Breast epithelium (tissue), 3 donors: ENCODE measurements around the gene GHSR.

Experiments
- CTCF ChIP-seq, 3 donors: fragments of 450-650 bp; IDR thresholded peaks; one replicate each; pipeline ENCODE4 v1.5.1; 2016 to 2017; ENCODE audit warnings: antibody characterized with exemption in 3 of 3, mild to moderate bottlenecking in 3 of 3, moderate library complexity in 3 of 3
- POLR2A ChIP-seq: fragments of 450-650 bp; IDR thresholded peaks from one replicate; pipeline ENCODE4 v1.6.1; 2016; ENCODE audit warnings: antibody characterized with exemption, mild to moderate bottlenecking, moderate library complexity
- POLR2AphosphoS5 ChIP-seq, 3 donors: sonication (generic); formaldehyde crosslinking; IDR thresholded peaks; one replicate each; pipeline ENCODE4 v1.6.1; 2017; ENCODE audit warnings: antibody characterized with exemption in 3 of 3

GRCh38 chr3:172441581-172441980, 6.7 kb downstream of the GHSR start:
- TF ChIP-seq CTCF (IDR thresholded peaks at IDR 0.05) (no peak), POLR2AphosphoS5 (IDR thresholded peaks at IDR 0.05) (no peak), POLR2A (no peak)
